ENCODE data around the gene UQCR10. TPM values are rescaled to one million over a fixed set of nuclear protein-coding genes. Genes with fewer than 3 reads are reported as not detected.

The UQCR10 gene
- total and polyA plus RNA-seq, 11 donors: 244 to 1,063 (median 321) TPM

- ATAC-seq: peak; percentile 35 to 81 (median 59)
- Histone ChIP-seq H3K9me3 (no peaks in the 10 kb centered on the region), H3K27ac (peak overlapping the region; percentile 81 to 93 (median 87)), H3K4me1 (peaks cover 5 to 51% (median 26%) of the 10 kb centered on the region in 12 donors), H3K27me3 (no peaks in the 10 kb centered on the region), H3K36me3 (peaks cover 0 to 95% (median 73%) of the 10 kb centered on the region in 9 donors), H3K4me3 (peak overlapping the region in 6 of 12 donors; percentile 2 to 28 (median 13))
- DNase-seq: peak in 1 of 5 donors; percentile 44
- WGBS, 4 donors: 34 to 90% (median 50%) methylated on average over 2 of the region's 2 CpGs
- intact Hi-C loops (cut with DNase I): loop anchor here in 1 of 10 donors (1.0 kb wide), 1 partner anchor 22 kb away; no protein-coding TSS in a partner anchor
- TF ChIP-seq POLR2A (IDR thresholded peaks at IDR 0.05) (no peak), CTCF (IDR thresholded peaks at IDR 0.05) (no peak)
These were observed 31.6 kb downstream of the UQCR10 start for GRCh38 chr22:29798801-29799200.

- Histone ChIP-seq H3K4me3 (peak overlapping the region in 6 of 12 donors; percentile 2 to 28 (median 13)), H3K4me1 (peaks cover 5 to 54% (median 27%) of the 10 kb centered on the region in 12 donors), H3K36me3 (peaks cover 0 to 98% (median 75%) of the 10 kb centered on the region in 9 donors), H3K27ac (peak overlapping the region; percentile 81 to 93 (median 87)), H3K9me3 (no peaks in the 10 kb centered on the region), H3K27me3 (no peaks in the 10 kb centered on the region)
- ATAC-seq: peak; percentile 92 to 98 (median 98)
- TF ChIP-seq CTCF (IDR thresholded peaks at IDR 0.05) (peak in 3 of 12 donors; percentile 7 to 19 (median 9)), POLR2A (IDR thresholded peaks at IDR 0.05) (peak in 1 of 2 donors; percentile 11)
- DNase-seq: peak; percentile 88 to 96 (median 91)
- intact Hi-C loops (cut with DNase I): loop anchor here in 1 of 10 donors (1.0 kb wide), 1 partner anchor 22 kb away; no protein-coding TSS in a partner anchor
- 29 to 62% (median 46%) methylated on average over 3 to 8 of the region's 8 CpGs for WGBS, 4 donors
These were observed 32.1 kb downstream of the UQCR10 start for GRCh38 chr22:29799217-29799680.

- Histone ChIP-seq H3K4me1 (peaks cover 5 to 59% (median 29%) of the 10 kb centered on the region in 12 donors), H3K27ac (peak overlapping the region in 3 of 12 donors; percentile 46 to 93 (median 89)), H3K36me3 (peaks cover 0 to 98% (median 75%) of the 10 kb centered on the region in 9 donors), H3K4me3 (no peak overlapping the region), H3K9me3 (no peaks in the 10 kb centered on the region), H3K27me3 (no peaks in the 10 kb centered on the region)
- intact Hi-C loops (cut with DNase I): no loop called here
- WGBS, 4 donors: 55 to 69% (median 61%) methylated on average over 5 of the region's 5 CpGs
- peak in 1 of 5 donors; percentile 3 for DNase-seq
- TF ChIP-seq CTCF (IDR thresholded peaks at IDR 0.05) (no peak), POLR2A (IDR thresholded peaks at IDR 0.05) (no peak)
- no peak for ATAC-seq
These were observed 34.0 kb downstream of the UQCR10 start for GRCh38 chr22:29801153-29801552.

- Histone ChIP-seq H3K27ac (peak overlapping the region in 3 of 12 donors; percentile 13 to 89 (median 46)), H3K4me1 (peaks cover 5 to 59% (median 29%) of the 10 kb centered on the region in 12 donors), H3K36me3 (peaks cover 0 to 98% (median 75%) of the 10 kb centered on the region in 9 donors), H3K4me3 (no peak overlapping the region), H3K27me3 (no peaks in the 10 kb centered on the region), H3K9me3 (no peaks in the 10 kb centered on the region)
- intact Hi-C loops (cut with DNase I): no loop called here
- ATAC-seq (no peak), DNase-seq (no peak)
- WGBS, 4 donors: 66 to 89% (median 81%) methylated on average over 8 of the region's 8 CpGs
- TF ChIP-seq CTCF (IDR thresholded peaks at IDR 0.05): no peak
- TF ChIP-seq POLR2A (IDR thresholded peaks at IDR 0.05): no peak
These were observed 34.6 kb downstream of the UQCR10 start for GRCh38 chr22:29801796-29802195.

Measured in heart left ventricle (tissue), 16 donors.